ENCODE results near the gene WDR73.

GRCh38 chr15:84605554-84605882 lies 48.6 kb downstream of the WDR73 start:
- TF ChIP-seq MAX (IDR thresholded peaks at IDR 0.05; ENCODE audit: insufficient read depth, insufficient read length) (no peak), CTCF (IDR thresholded peaks at IDR 0.05; ENCODE audit: extremely low read depth in 1 of 2, insufficient read depth in 1 of 2, low read depth in 1 of 2, low read length in 2 of 2) (no peak)
